CD14-positive monocyte (primary cell): Measurements from ENCODE around the gene ZNF488. TPM values are rescaled to one million over a fixed set of nuclear protein-coding genes. Genes with fewer than 3 reads are reported as not detected.

Experiments
- DNase-seq, 3 donors: peaks; one replicate each; pipeline ENCODE4 v3.0.0-alpha.2; 2011 to 2022
- H2AFZ ChIP-seq: 2 replicates; pipeline ENCODE4 v1.6.0; 2012; ENCODE audit warnings: mild to moderate bottlenecking, low read depth, low read length, inconsistent platforms; ENCODE audit not compliant: insufficient read depth, poor library complexity, severe bottlenecking
- H3K27ac ChIP-seq, 2 donors: 1 replicate in 1 of 2; 2 replicates in 1 of 2; pipeline ENCODE4 v1.5.1; 2012 to 2013; ENCODE audit warnings: low read length in 2 of 2, control low read depth in 1 of 2, inconsistent platforms in 1 of 2, low read depth in 1 of 2, mild to moderate bottlenecking in 1 of 2
- H3K27me3 ChIP-seq, 2 donors: one replicate each; pipeline versions ENCODE4 v1.6.0 to v1.6.1; 2011 to 2013; ENCODE audit warnings: low read length in 2 of 2; ENCODE audit not compliant: control insufficient read depth in 2 of 2, insufficient read depth in 2 of 2
- H3K36me3 ChIP-seq, 2 donors: replicated peaks in 1 of 2; 1 replicate in 1 of 2; 2 replicates in 1 of 2; pipeline versions ENCODE4 v1.5.1 to v1.6.1; 2012 to 2013; ENCODE audit warnings: low read length in 2 of 2, control low read depth in 1 of 2, inconsistent platforms in 1 of 2, mild to moderate bottlenecking in 1 of 2; ENCODE audit not compliant: insufficient read depth in 2 of 2, control insufficient read depth in 1 of 2
- H3K4me1 ChIP-seq, 2 donors: 1 replicate in 1 of 2; 2 replicates in 1 of 2; pipeline versions ENCODE4 v1.5.1 to v1.6.1; 2012 to 2013; ENCODE audit warnings: low read length in 2 of 2, control low read depth in 1 of 2, inconsistent platforms in 1 of 2, mild to moderate bottlenecking in 1 of 2, moderate library complexity in 1 of 2; ENCODE audit not compliant: insufficient read depth in 2 of 2, control insufficient read depth in 1 of 2
- H3K4me2 ChIP-seq: replicated peaks from 2 replicates; pipeline ENCODE3; 2012; ENCODE audit warnings: low read length, moderate library complexity, mild to moderate bottlenecking; ENCODE audit not compliant: poor library complexity, severe bottlenecking; ENCODE audit errors: extremely low read depth
- H3K4me3 ChIP-seq, 3 experiments: fragments of 200-600 bp in 1 of 3; sonication (generic) in 1 of 3; replicated peaks in 1 of 3; 1 replicate in 2 of 3; 2 replicates in 1 of 3; pipeline ENCODE4 v1.5.1; 2011 to 2013; ENCODE audit warnings: low read length in 3 of 3, mild to moderate bottlenecking in 3 of 3, control low read depth in 2 of 3, low read depth in 2 of 3, inconsistent platforms in 1 of 3, moderate library complexity in 1 of 3
- H3K79me2 ChIP-seq: 2 replicates; pipeline ENCODE4 v1.6.0; 2012; ENCODE audit warnings: mild to moderate bottlenecking, control low read depth, inconsistent platforms, low read length, moderate library complexity; ENCODE audit not compliant: insufficient read depth
- H3K9ac ChIP-seq: 2 replicates; pipeline ENCODE4 v1.6.0; 2017; ENCODE audit warnings: low read length, mild to moderate bottlenecking; ENCODE audit not compliant: insufficient read depth, poor library complexity, severe bottlenecking
- H3K9me3 ChIP-seq, 2 donors: replicated peaks in 1 of 2; 1 replicate in 1 of 2; 2 replicates in 1 of 2; pipeline versions ENCODE4 v1.5.1 to v1.6.1; 2012 to 2013; ENCODE audit warnings: low read length in 2 of 2, control low read depth in 1 of 2; ENCODE audit not compliant: control insufficient read depth in 1 of 2, insufficient read depth in 1 of 2
- H4K20me1 ChIP-seq: 2 replicates; pipeline ENCODE4 v1.6.0; 2012; ENCODE audit warnings: mild to moderate bottlenecking, low read length, control low read depth, moderate library complexity; ENCODE audit not compliant: insufficient read depth
- H3K27ac Mint-ChIP-seq, 7 donors: one replicate each; pipeline ENCODE4 v1.8.0; 2020; ENCODE audit warnings: mild to moderate bottlenecking in 7 of 7, mixed read lengths in 7 of 7, moderate library complexity in 6 of 7, inconsistent platforms in 2 of 7
- H3K27me3 Mint-ChIP-seq, 3 donors: one replicate each; pipeline ENCODE4 v1.8.0; 2021 to 2022; ENCODE audit warnings: low read depth in 3 of 3, mild to moderate bottlenecking in 3 of 3, mixed read lengths in 3 of 3, moderate library complexity in 3 of 3, inconsistent platforms in 1 of 3
- H3K36me3 Mint-ChIP-seq, 2 donors: one replicate each; pipeline ENCODE4 v1.8.0; 2020; ENCODE audit warnings: mixed read lengths in 2 of 2, inconsistent platforms in 1 of 2, mild to moderate bottlenecking in 1 of 2
- H3K4me1 Mint-ChIP-seq: one replicate; pipeline ENCODE4 v1.8.0; 2020; ENCODE audit warnings: mild to moderate bottlenecking, mixed read lengths
- H3K4me3 Mint-ChIP-seq, 2 donors: one replicate each; pipeline ENCODE4 v1.8.0; 2020; ENCODE audit warnings: mild to moderate bottlenecking in 2 of 2, mixed read lengths in 2 of 2, moderate library complexity in 1 of 2
- H3K9me3 Mint-ChIP-seq, 7 donors: one replicate each; pipeline ENCODE4 v1.8.0; 2020 to 2022; ENCODE audit warnings: mixed read lengths in 7 of 7, mild to moderate bottlenecking in 6 of 7, moderate library complexity in 6 of 7, inconsistent platforms in 2 of 7
- WGBS: methylation state at CpG from one replicate; pipeline ENCODE4 v1.1.5; 2013; ENCODE audit warnings: missing lambda C conversion rate; ENCODE audit not compliant: insufficient coverage; 5-methylcytosine and 5-hydroxymethylcytosine counted together
- intact Hi-C, 2 donors: fragments of 100-400 bp; cut with micrococcal nuclease; formaldehyde crosslinking; loops; one replicate each; pipeline versions ENCODE4 v1.15.0 to v1.15.1; 2023
- polyA plus RNA-seq, 3 donors: library from polyadenylated mRNA; depleted of rRNA in 1 of 3; unstranded in 2 of 3; stranded (reverse) in 1 of 3; fragments of 300-500 nt in 2 of 3; fragments of >200 nt in 1 of 3; fragmentation: Illumina TruSeq in 2 of 3; gene quantifications; 1 replicate in 2 of 3; 2 replicates in 1 of 3; pipeline ENCODE4 v1.2.3, GENCODE V29; 2012 to 2021
- TF ChIP-seq, protein P1 (sequence below): fragments of 200-600 bp; IDR thresholded peaks from one replicate; pipeline ENCODE4 v1.8.0; 2022; ENCODE audit warnings: antibody characterized with exemption, mild to moderate bottlenecking

Gene ZNF488
- polyA plus RNA-seq, 3 donors, result not detected

DNA sequence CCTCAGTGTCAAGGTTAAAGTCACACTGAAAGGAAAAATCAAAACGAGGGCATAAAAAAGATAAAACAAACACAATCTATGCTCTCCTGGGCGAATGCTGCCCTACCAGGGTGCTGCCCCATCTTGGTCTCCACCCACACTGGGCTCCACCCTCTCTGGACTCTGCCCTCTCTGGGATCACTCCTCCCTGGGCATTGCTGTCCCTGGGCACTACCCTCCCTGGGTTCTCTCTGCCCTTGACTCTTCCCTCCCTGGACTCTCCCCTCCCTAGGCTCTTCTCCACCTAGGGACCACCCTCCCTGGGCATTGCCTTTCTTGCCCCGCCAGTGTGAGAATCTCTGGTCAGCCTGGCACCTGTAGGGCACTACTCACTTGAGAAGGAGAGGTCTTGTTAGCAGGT, 53.3 kb downstream of the ZNF488 start:
- Histone ChIP-seq H2AFZ (no peak overlapping the region), H3K27me3 (no peaks in the 10 kb centered on the region), H3K9ac (no peak overlapping the region), H4K20me1 (no peaks in the 10 kb centered on the region), H3K36me3 (no peaks in the 10 kb centered on the region), H3K9me3 (no peaks in the 10 kb centered on the region), H3K27ac (no peak overlapping the region), H3K4me1 (no peaks in the 10 kb centered on the region), H3K4me2 (no peak overlapping the region), H3K4me3 (no peak overlapping the region), H3K79me2 (no peaks in the 10 kb centered on the region)
- TF ChIP-seq, protein P1, sequence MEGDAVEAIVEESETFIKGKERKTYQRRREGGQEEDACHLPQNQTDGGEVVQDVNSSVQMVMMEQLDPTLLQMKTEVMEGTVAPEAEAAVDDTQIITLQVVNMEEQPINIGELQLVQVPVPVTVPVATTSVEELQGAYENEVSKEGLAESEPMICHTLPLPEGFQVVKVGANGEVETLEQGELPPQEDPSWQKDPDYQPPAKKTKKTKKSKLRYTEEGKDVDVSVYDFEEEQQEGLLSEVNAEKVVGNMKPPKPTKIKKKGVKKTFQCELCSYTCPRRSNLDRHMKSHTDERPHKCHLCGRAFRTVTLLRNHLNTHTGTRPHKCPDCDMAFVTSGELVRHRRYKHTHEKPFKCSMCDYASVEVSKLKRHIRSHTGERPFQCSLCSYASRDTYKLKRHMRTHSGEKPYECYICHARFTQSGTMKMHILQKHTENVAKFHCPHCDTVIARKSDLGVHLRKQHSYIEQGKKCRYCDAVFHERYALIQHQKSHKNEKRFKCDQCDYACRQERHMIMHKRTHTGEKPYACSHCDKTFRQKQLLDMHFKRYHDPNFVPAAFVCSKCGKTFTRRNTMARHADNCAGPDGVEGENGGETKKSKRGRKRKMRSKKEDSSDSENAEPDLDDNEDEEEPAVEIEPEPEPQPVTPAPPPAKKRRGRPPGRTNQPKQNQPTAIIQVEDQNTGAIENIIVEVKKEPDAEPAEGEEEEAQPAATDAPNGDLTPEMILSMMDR, result no peak
- no peaks in the 10 kb centered on the region for H3K4me1 Mint-ChIP-seq
- intact Hi-C loops, result no loop called here
- peaks cover 0 to 12% (median 3%) of the 10 kb centered on the region in 7 donors for H3K9me3 Mint-ChIP-seq
- peaks cover 0 to 3% (median 0%) of the 10 kb centered on the region in 3 donors for H3K27me3 Mint-ChIP-seq
- 96% methylated on average over 3 of the region's 3 CpGs for WGBS
- H3K27ac Mint-ChIP-seq, result no peak overlapping the region
- no peak for DNase-seq
- no peaks in the 10 kb centered on the region for H3K36me3 Mint-ChIP-seq
- no peak overlapping the region for H3K4me3 Mint-ChIP-seq

DNA sequence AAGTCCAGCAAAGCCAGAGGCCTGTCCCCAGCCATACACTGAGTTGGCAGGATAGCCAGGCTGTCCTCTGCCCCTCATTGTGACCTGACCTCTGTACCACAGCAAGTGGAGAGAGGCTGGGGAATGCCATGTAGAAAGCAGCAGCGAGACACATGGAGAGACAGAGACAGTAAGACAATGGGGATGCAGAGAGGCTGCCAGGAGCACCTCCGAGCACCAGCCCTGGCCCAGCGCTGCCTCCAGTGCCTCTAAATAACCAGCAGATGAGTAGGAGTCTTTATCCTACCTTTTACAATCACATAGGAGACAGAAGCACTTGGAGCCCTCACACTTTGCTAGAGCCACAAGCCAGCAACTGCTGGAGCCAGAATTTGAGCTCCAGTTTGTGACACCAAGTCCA, 53.7 kb downstream of the ZNF488 start:
- H3K27me3 Mint-ChIP-seq, result peaks cover 0 to 3% (median 0%) of the 10 kb centered on the region in 3 donors
- H3K9me3 Mint-ChIP-seq, result peaks cover 0 to 12% (median 3%) of the 10 kb centered on the region in 7 donors
- intact Hi-C loops, result no loop called here
- Histone ChIP-seq H3K4me3 (no peak overlapping the region), H3K79me2 (no peaks in the 10 kb centered on the region), H3K4me2 (no peak overlapping the region), H3K36me3 (no peaks in the 10 kb centered on the region), H4K20me1 (no peaks in the 10 kb centered on the region), H3K27ac (no peak overlapping the region), H3K4me1 (no peaks in the 10 kb centered on the region), H3K9me3 (no peaks in the 10 kb centered on the region), H3K27me3 (no peaks in the 10 kb centered on the region), H2AFZ (no peak overlapping the region), H3K9ac (no peak overlapping the region)
- H3K4me1 Mint-ChIP-seq, result no peaks in the 10 kb centered on the region
- no peaks in the 10 kb centered on the region for H3K36me3 Mint-ChIP-seq
- DNase-seq, result no peak
- H3K4me3 Mint-ChIP-seq, result no peak overlapping the region
- 89% methylated on average over 2 of the region's 3 CpGs for WGBS
- H3K27ac Mint-ChIP-seq, result no peak overlapping the region
- TF ChIP-seq, protein P1, result no peak
